Neural cell (in vitro differentiated cells): Measurements from ENCODE around the gene ITPKB. TPM values are rescaled to one million over a fixed set of nuclear protein-coding genes. Genes with fewer than 3 reads are reported as not detected.
A peak's percentile ranks its signal among the peaks of the same experiment; 100 is the strongest.

Experiments used
- H2AFZ ChIP-seq: fragments of 200-600, 300-800 bp; sonication (generic), shearing (Covaris generic); 2 replicates; pipeline ENCODE4 v1.6.0; 2014; ENCODE audit warnings: low read depth, mild to moderate bottlenecking, antibody characterized with exemption, low read length, moderate library complexity
- H3F3A ChIP-seq: fragments of 200-600 bp; shearing (Covaris generic); 2 replicates; pipeline ENCODE4 v1.6.1; 2016; ENCODE audit warnings: mild to moderate bottlenecking, moderate library complexity, mixed read lengths, antibody characterized with exemption, low read length; ENCODE audit not compliant: insufficient read depth, poor library complexity, severe bottlenecking
- H3K27ac ChIP-seq: fragments of 200-600, 300-800 bp; sonication (generic), shearing (Covaris generic); 2 replicates; pipeline ENCODE4 v1.5.1; 2014; ENCODE audit warnings: mild to moderate bottlenecking, low read length, moderate library complexity
- H3K27me3 ChIP-seq: fragments of 300-800, 200-600 bp; sonication (generic), shearing (Covaris generic); 2 replicates; pipeline ENCODE4 v1.6.0; 2014; ENCODE audit warnings: mild to moderate bottlenecking, low read depth, low read length, moderate library complexity; ENCODE audit not compliant: insufficient read depth
- H3K36me3 ChIP-seq: fragments of 300-800, 200-600 bp; sonication (generic), shearing (Covaris generic); 2 replicates; pipeline ENCODE4 v1.5.1; 2014; ENCODE audit warnings: mild to moderate bottlenecking, antibody characterized with exemption, low read length, moderate library complexity; ENCODE audit not compliant: insufficient read depth
- H3K4me2 ChIP-seq: fragments of 300-800, 200-600 bp; sonication (generic), shearing (Covaris generic); 2 replicates; pipeline ENCODE4 v1.6.0; 2014; ENCODE audit warnings: mild to moderate bottlenecking, low read length
- H3K4me3 ChIP-seq: fragments of 300-800, 200-600 bp; sonication (generic), shearing (Covaris generic); 2 replicates; pipeline ENCODE4 v1.5.1; 2014; ENCODE audit warnings: mild to moderate bottlenecking, low read length, moderate library complexity
- H3K79me2 ChIP-seq: fragments of 200-600 bp; shearing (Covaris generic); replicated peaks from 2 replicates; pipeline ENCODE4 v1.6.0; 2014; ENCODE audit warnings: mild to moderate bottlenecking, low read length, moderate library complexity; ENCODE audit not compliant: insufficient read depth
- H3K9ac ChIP-seq: fragments of 300-800, 200-600 bp; sonication (generic), shearing (Covaris generic); 2 replicates; pipeline ENCODE4 v1.6.1; 2016; ENCODE audit warnings: mild to moderate bottlenecking, low read length, mixed read lengths
- H3K9me2 ChIP-seq: fragments of 200-600 bp; shearing (Covaris generic); 2 replicates; pipeline ENCODE4 v1.6.1; 2016; ENCODE audit warnings: mild to moderate bottlenecking, low read length, mixed read lengths; ENCODE audit not compliant: insufficient read depth
- H3K9me3 ChIP-seq: fragments of 200-600, 300-800 bp; sonication (generic), shearing (Covaris generic); 2 replicates; pipeline ENCODE4 v1.6.1; 2016; ENCODE audit warnings: mild to moderate bottlenecking, mixed run types, low read length, moderate library complexity, mixed read lengths
- H4K20me1 ChIP-seq: fragments of 200-600 bp; shearing (Covaris generic); 2 replicates; pipeline ENCODE4 v1.6.1; 2016; ENCODE audit warnings: mild to moderate bottlenecking, mixed run types; ENCODE audit not compliant: insufficient read depth
- CTCF ChIP-seq: fragments of 450-650 bp; IDR thresholded peaks from 2 replicates; pipeline ENCODE4 v1.5.1; 2014; ENCODE audit warnings: antibody characterized with exemption, mild to moderate bottlenecking, moderate library complexity; ENCODE audit not compliant: poor library complexity, severe bottlenecking
- MXI1 ChIP-seq: fragments of 450-650 bp; conservative IDR thresholded peaks from 2 replicates; pipeline ENCODE4 v1.6.1; 2014; ENCODE audit warnings: antibody characterized with exemption, mild to moderate bottlenecking; ENCODE audit not compliant: poor library complexity, severe bottlenecking
- POLR2AphosphoS5 ChIP-seq: IDR thresholded peaks from 2 replicates; pipeline ENCODE4 v1.6.1; 2012
- RAD21 ChIP-seq: fragments of 450-650 bp; conservative IDR thresholded peaks from 2 replicates; pipeline ENCODE4 v1.6.1; 2014; ENCODE audit warnings: antibody characterized with exemption, mild to moderate bottlenecking, moderate library complexity
- REST ChIP-seq: IDR thresholded peaks from 2 replicates; pipeline ENCODE4 v1.6.1; 2012; ENCODE audit warnings: borderline replicate concordance
- SMC3 ChIP-seq: fragments of 450-650 bp; conservative IDR thresholded peaks from 2 replicates; pipeline ENCODE4 v1.6.1; 2014; ENCODE audit warnings: antibody characterized with exemption, mild to moderate bottlenecking, moderate library complexity; ENCODE audit not compliant: poor library complexity
- TAF1 ChIP-seq: IDR thresholded peaks from 2 replicates; pipeline ENCODE4 v1.6.1; 2012; ENCODE audit warnings: low read depth
- polyA plus RNA-seq: library from polyadenylated mRNA; depleted of rRNA; stranded (reverse); fragments of >200 nt; gene quantifications from 2 replicates; pipeline ENCODE4 v1.2.3, GENCODE V29; 2014

Gene ITPKB
- polyA plus RNA-seq, 1 donor from 2014 or later, result 0.19 TPM

DNA sequence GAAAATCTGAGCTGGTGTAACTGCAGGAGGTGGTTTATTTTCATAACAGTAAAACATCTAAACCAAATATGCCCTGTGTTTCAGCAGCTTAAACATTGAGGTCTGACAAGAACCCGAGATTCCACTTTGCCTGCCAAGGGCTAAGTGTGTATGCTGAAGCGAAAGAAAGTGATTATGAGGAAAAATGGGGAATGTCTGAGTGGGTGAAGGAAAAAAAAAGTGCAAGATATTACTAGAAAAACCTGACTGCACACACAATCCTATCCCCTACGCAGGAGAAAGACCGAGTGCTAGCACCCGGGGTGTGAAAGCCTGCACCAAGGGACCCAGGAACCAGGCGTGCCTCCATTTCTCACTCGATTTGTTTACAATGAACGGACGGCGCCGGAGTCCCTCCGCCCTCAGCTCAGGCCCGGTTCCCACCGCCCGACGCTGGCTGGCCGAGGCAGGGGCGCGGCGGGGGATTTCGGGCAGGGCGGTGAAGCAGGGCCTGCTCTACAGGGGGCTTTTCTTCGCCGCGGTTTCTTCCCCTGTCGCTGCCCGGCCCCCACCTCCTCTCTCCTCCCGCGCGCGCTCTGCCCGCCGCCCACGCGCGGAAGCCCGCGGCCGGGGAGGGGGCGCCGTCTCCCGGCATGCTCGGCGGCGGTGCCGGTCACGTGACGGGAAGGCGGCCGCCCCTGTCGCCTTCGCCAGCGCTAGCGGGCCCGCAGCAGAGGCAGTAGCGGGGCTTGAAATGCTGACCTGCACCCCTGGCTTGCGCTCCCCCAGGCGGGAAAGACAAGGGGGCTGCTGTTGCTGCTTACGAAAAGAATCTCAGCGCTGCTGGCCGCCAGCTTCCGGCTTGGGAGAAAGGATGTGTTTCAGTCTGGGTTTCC is 35.9 kb downstream of the ITPKB start:
- Histone ChIP-seq H3K36me3 (no peaks in the 10 kb centered on the region), H2AFZ (peak overlapping the region; percentile 35), H3F3A (no peaks in the 10 kb centered on the region), H3K9me3 (no peaks in the 10 kb centered on the region), H3K9me2 (no peaks in the 10 kb centered on the region), H3K79me2 (no peaks in the 10 kb centered on the region), H4K20me1 (no peaks in the 10 kb centered on the region), H3K9ac (peak overlapping the region; percentile 56), H3K27ac (peak overlapping the region; percentile 16), H3K4me3 (peak overlapping the region; percentile 62), H3K4me2 (peak overlapping the region; percentile 39), H3K27me3 (no peaks in the 10 kb centered on the region)
- TF ChIP-seq TAF1 (no peak), POLR2AphosphoS5 (peak; percentile 41)

- peak overlapping the region; percentile 62 for H3K4me3 ChIP-seq
- H4K20me1 ChIP-seq, result no peaks in the 10 kb centered on the region
- no peak overlapping the region for H3K9ac ChIP-seq
These were observed 36.6 kb downstream of the ITPKB start for GRCh38 chr1:226702318-226702956.

More at GRCh38 chr1:226702318-226702956, 36.6 kb downstream of the ITPKB start:
- Histone ChIP-seq H3K9me2 (no peaks in the 10 kb centered on the region), H3F3A (no peaks in the 10 kb centered on the region), H3K27me3 (no peaks in the 10 kb centered on the region), H3K36me3 (no peaks in the 10 kb centered on the region), H3K9me3 (no peaks in the 10 kb centered on the region), H3K79me2 (no peaks in the 10 kb centered on the region), H3K4me2 (no peak overlapping the region), H3K27ac (no peak overlapping the region), H2AFZ (no peak overlapping the region)
- TF ChIP-seq MXI1 (no peak), REST (no peak), RAD21 (no peak), SMC3 (no peak), CTCF (no peak)
